HL-60/S4 (cell line): ENCODE measurements around the gene PIAS4.

Experiments used
- in situ Hi-C: fragments of 300-500 bp; cut with MboI; formaldehyde crosslinking; loops from 2 replicates; pipeline ENCODE4 v1.14.3; 2022; ENCODE audit warnings: low sequenced_read_pairs

Gene PIAS4

DNA sequence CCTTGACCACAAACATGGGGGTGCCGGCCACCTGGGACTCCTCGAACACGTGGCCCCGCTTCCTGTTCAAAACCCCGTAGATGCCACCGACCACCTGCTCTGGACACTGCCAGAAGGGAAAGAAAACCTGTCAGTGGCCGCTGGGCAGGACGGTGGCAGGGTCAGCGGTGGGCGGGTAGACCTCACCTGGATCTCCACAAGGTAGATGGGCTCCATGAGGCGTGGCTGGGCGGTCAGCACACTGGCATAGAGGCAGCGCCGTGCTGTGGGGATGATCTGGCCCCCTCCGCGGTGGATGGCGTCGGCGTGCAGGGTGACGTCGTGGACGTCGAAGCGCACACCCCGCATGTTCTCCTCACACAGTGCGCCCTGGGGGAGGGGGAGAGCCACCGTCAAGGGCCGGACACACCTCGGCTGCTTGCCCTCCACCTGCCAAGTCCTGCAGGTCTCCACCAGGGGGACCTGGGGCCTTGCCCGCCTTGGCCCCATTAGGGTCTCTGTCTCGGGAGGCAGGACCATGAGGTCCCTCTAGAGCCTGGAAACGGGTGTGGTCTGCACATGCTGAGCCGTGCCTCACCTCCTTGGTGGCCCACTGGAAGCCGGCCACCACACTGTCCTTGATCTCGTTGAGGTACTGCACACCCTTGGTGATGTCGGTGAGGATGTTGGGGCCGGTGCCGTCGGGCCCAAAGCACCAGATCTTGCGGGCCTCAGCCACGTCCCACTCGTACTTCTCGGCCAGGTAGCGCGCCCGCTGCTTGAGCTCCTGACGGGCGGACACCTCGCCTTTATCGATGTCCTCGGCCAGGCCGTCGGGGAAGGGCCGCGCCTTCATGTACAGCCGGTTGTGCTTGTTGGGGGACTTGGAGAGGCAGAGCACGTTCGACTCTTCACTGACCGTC lies 30.0 kb upstream of the PIAS4 start:
- in situ Hi-C loops = no loop called here

DNA sequence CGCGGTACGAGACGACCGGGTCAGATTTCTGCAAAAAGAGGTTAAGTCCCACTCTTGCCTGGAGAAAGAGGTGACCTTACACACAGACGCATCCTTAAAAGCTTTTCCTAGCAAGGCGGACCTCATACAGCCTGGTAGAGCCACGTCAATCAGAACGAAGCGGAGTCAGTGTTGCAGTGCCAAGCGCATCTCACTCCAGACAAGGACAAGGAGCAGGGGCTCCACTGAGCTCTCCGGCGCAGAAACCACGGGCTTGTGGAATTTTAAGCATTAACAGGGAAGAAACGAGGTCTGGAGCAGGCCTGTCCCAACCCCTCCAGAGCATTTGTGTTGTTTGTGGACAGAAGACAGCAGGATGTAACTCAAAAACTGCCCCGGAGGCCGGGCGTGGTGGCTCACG lies 29.4 kb upstream of the PIAS4 start:
- in situ Hi-C loops = no loop called here

DNA sequence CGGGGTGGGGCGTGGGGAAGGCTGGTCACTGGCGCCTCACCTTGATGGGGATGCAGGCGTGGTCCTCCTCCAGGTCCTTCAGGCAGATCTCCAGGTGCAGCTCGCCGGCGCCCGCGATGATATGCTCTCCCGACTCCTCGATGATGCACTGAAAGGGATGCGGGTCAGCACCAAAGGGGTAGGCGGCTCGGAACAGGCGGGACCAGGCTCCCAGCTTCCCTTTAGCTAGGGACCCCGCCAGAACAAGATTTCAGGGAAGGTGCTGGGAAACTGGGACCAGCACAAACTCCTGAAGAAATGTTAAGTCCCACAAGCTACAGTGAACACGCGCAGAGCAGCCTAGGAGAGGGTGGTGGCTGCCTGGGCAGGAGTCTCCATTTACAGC lies 28.3 kb upstream of the PIAS4 start:
- in situ Hi-C loops = no loop called here

DNA sequence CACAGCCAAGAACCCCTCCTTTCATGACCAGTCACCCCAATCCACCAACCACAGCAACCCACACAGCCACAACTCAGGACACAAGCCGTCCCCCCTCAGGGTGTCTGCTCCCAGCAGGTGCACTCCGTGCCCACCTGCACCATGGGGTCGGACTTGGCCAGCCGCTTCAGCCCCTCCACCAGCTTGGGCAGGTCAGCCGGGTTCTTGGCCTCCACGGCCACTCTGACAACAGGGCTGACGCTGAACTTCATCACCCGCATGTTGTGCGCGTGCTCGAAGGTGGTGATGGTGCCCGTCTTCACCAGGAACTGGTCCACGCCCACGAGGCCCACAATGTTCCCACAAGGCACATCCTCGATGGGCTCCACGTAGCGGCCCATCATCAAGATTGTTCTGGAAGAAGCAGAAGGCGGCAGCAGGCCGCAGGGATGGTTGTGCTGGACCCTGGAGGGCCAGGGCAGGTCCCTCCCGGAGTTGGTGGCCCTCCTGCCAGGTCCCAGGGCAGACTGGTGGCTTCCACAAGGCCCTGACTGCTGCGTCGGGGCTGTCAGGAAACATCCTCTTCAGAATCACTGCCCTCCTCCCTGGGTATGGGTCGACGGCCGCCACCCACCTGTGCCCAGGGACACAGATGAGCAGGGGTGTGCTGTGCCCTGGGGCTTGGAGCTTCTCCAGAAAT lies 27.7 kb upstream of the PIAS4 start:
- in situ Hi-C loops = no loop called here

DNA sequence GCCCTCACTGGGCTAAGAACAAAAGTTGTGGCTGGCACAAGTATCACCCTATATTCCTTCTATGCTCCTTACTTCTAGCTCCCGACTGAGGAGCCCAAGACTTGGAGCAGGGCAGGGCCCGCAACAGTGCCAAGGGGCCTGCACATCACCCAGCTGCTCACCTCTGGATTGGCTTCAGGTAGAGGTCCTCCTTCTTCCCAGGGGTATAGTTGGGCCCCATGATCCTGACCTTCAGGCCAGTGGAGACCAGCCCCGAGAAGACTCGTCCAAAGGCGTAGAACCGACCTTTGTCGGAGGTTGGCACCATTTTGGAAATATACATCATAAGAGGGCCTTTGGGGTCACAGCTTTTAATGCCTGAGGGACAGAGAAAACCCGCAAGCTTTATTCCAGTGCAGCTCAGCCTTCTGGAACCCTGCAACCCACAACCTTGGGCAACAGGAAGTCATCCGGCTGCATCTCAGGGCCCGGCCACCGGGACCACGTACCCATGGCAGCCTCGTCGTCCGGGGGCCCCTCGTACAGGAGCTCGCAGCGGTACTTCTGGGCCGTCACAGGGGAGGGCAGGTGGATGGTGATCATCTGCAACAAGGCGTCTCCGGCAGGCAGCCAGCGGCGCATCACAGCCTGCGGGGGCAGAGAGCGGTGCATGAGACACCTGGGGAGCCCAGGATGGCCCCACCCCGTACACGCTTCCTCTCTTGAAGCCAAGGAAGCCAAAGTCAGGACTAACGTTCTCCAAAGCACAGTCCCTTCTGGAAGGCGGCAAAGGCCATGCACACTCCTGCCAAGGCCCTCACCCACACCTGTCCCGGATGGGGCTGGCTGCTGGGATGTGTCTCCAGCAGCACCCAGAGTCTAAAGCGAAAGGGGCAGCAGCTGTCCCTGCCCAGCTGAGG lies 26.9 kb upstream of the PIAS4 start:
- in situ Hi-C loops = no loop called here

DNA sequence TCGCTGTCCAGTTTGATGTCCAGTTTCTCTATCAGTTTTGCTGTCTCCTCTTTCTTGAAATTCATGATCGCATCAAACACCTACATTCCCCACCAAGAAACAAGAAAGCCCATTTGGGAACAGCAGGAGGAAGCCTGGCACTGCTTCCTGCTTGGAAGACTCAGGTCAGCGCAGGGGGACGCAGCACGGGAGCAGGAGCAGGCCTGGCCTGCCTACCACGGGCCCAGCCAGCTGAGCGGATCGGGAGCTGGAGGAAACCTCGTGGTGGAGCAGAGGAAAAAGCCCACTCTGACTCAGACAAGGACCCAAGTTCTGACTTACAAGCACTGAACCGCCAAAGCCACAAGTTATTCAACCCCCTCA lies 26.2 kb upstream of the PIAS4 start:
- in situ Hi-C loops = no loop called here

DNA sequence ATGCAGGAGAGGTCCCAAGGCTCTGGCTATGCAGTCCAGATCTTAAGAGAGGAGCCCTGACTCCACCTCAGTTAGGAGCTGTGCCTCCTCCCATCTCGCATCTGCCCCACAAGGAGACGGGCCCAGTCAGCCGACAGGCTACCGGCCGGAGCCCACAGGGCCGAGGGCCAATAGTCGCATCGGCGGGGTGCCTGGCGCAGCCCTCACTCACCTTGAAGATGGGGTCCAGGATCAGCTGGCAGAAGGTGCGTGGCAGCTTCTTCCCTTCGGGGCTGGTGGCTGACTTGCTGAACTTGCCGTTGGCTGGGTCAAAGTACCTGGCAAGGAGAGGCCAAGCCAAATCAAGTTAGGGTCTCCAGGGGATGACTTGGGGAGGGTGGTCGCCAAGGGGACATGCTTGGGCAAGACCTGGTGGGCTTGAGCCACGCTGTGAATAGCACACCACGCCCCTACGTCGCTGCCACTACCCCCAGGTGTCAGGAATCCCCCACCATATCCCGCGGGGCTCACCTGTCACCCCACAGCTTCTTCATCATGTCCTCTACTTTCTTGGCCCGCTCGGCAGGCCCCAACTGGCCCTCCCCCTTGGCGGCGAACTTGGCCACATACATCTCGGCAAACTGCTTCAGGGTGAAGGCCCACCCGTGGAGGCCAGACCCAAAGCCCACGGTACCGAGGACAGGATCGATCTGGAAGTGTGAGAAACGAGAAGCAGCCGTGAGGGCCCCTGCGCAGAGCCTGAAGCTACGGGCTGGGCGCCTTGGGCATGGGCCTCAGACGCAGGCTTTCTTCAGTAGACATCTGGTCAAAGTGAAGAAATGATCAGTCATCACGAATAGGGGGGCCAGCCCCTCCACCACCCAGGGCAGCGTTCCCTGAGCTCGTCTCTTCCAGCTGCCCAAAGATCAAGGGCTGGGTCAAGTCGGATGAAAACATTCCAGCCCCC lies 25.5 kb upstream of the PIAS4 start:
- in situ Hi-C loops = no loop called here

DNA sequence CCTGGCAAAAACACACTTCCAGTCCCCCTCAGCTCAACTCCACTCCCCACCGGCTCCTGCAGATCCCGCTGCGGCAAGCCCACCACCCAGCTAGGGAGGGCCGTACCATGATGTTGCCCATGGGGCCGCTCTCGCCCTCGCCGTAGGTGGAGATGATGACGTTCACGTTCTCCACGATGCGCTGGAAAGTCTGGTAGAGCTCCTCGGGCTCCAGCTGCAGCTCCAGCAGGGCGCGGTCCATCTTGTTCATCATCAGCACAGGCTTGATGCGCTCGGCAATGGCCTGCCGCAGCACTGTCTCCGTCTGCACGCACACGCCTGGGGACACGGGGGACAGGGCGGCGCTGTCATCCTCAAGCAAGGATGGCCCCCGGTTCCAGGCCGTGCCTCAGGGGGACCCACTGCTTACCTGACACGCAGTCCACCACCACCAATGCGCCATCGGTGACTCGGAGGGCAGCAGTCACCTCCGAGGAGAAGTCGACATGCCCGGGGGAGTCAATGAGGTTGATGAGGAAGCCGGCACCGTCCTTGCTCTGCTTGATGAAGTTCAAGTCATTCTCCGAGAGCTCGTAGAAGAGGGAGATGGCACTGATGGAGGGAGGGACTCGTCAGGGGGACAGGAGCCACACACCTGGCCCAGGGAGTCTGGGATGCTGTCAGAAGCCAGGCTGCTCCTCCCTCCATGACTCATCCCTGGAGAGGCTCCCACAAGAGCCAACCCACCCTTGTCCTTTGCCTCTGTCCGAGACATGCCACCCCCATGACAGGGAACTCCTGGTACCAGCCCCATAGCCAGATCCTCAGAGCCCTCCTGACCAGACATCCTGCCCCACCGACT lies 24.6 kb upstream of the PIAS4 start:
- in situ Hi-C loops = no loop called here

DNA sequence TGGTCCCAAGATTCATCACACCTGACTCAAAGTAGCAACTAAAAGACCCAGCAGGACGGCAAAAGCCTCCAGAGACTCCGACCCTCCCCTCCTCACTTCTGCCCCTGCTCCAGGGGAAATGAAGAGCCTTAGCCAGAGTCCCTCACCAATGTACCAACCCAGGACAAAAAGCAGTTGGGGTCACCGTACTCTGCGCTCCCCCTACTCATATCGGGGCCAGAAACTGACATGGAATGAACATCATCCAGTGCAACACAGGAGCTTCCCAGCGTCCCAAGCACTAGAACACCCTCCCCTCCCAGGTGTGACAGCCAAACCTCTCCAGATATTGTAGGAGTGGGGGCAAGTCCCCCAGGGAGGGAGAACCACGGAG lies 24.0 kb upstream of the PIAS4 start:
- in situ Hi-C loops = no loop called here

DNA sequence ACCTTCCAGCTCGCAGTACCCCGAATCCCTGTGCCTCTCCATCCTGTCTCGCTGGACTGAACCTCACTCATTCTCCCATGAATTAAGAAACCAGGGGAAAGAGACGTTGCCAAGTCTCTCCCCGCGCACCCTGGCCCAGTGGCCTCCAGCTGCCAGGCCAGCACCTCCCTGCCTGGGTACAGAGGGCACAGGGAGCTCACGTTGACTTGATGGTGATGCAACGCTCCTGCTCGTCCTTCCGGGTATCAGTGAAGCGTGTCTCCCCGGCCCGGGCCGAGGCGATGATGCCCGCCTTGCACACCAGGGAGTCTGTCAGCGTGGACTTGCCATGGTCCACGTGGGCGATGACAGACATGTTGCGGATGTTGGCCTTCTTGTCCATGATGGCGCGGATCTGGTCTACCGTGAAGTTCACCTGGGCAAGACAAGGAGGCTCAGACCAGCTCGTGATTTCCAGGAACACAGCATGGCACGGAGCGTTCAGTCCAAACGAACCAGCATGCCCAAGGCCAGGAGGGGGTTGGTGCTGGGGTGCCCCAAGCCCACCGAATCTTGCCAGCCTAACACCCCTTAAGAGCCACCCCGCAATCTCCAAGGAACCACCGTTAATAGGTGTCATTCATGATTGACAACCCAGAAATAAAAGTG lies 23.5 kb upstream of the PIAS4 start:
- in situ Hi-C loops = no loop called here

DNA sequence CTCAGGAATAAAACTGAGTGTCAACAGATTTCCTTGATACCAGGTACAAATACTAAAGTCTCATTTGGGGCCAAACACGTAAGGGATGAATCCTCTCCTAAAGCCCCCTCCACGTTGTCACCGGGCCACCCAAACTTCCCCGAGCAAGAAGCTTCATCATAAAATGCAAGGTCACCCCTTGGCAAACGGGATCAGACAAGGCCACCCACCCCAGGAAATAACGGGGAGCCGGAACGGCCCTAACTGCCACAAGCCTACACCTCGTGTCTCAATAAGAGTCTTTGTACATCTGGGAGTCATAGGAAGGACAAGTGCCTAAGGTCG lies 23.0 kb upstream of the PIAS4 start:
- in situ Hi-C loops = no loop called here

DNA sequence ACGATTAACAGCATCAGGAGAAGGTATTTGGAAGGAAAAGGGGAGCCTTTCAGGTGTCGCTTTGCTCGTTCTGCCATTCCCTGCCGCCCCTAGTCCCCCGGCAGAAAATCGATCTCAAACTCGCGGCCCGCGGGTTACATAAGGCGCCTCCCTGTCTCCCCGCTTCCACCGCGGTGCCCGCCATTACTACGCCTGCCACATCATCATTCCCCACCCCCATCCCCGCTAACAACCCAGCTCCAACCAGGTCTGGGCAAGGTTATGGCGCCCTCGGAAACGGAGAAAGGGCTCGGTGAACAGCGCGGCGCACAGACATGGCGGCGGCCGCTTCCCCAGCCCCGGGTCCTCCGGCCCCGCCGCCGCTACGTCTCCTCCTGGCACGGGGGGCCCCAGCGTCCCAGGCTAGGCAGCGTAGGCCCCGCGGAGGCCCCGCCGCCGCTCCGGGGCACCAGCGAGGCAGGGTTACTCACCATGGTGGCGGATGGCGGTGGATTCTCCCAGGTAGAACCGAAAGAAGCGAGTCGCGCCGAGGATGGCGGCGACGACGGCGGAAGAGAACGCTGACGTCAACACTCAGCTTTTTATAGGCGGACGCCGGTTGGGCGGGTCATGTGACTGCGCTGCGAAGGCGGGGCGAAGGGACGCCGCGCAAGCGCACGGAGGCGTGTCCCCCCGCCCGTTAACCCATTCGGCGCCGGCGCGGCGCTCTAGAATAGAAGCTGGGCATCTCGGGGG lies 22.5 kb upstream of the PIAS4 start, which contains the start of gene EEF2:
Gene EEF2 (minus strand): TSS at position 556 of the 735 bp plus-strand sequence. CDS start 83 bp downstream, at position 473.
- in situ Hi-C loops = no loop called here

DNA sequence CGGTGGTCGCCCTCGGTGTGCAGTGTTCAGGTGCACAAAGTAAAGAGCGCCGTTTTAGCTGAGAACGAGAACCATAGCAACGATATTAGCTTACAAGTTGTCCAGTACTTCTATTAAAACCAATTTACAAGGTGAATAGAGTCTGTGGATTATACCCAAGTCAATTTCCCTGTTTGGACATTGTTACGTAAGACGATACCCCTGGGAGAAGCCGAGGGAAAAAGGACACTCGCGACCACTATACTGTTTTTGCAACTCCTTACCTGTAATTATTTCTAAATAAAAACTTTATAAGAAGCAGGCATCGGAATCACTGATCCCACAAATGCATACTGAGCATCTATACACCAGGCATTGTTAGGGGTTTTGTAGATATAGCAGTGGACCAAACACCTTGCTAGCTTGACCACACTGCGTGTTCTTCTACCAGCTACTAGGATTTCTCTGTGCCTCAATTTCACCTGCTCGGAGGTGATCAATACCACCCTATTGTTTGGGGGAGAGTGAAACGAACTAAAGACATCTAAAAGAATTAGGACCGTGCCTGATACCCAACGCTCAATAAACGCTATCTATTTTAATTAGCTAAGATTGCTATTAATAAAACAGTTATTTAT lies 21.8 kb upstream of the PIAS4 start:
- in situ Hi-C loops = no loop called here

DNA sequence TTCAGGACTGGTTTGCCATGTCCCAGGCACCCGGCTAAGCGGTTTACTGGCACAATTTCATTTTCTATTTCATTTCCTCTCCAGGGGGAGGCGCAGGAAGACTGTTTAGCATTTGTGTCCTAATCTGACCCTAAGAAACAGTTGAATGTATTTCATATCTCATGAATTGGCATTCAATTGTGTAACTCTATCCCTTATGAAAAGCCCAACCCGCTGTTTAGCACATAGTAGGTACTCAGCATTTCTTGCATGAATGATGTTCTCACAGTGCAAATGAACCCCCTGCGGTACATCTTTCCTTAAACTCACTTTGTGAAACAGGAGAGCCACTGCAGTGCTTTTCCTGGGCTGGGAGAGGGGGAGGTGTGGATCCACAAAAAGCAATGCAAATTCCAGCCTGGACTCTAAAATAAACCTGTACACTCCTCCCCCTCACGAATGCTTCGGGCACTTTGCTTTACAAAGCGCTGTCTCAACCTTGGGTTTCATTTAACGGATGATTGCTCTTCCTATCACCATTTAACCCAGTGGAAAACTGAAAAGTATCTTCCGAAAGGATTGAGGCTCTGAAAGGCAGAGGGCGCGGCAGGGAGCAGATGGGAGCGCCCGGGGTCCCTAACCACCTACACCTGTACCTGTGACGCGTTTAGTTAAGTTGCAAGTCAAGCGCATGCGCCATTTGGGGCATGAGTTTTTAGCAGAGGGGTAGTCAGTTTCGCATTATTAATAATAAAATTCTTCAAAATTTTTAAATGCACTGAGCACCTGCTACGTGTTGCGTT lies 21.1 kb upstream of the PIAS4 start:
- in situ Hi-C loops = no loop called here

DNA sequence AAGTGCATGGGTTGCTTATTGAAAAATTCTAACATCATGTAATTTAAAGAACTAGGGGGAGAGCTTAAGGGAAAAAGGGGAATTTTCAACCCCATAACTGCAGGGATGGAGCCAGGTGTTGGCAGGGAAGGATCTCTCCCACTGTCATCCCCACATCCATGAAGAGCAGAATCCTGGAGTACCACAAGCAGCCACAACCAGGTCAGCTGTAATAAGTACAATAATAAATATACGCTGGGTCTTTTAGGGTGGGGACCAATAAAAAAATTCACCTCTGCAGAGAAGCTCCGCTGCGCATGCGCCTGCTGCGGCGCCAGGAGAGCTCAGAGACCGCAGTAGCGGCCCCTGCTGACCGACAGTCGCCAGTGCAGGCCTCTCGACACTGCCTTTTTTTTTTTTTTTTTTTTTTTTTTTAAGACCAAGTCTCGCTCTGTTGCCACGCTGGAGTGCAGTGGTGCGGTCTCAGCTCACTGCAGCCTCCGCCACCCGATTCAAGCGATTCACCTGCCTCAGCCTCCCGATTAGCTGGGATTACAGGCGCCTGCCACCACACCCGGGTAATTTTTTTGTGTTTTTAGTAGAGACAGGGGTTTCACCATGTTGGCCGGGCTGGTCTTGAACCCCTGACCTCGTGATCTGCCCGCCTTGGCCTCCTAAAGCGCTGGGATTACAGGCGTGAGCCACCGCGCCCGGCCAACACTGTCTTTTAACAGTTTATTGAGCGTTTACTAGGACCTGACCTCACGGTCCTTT lies 19.7 kb upstream of the PIAS4 start:
- in situ Hi-C loops = no loop called here

DNA sequence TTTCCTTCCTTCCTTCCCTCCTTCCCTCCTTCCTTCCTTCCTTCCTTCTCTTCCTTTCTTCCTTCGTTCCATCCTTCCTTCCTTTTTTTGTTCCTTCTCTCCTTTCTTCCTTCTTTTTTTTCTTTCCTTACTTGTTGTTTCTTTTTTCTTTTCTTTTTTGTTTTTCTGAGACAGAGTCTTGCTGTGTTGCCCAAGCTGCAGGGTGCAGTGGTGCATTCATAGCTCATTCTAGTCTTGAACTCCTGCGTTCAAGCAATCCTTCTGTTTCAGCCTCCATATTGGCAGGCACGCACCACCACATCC lies 16.8 kb upstream of the PIAS4 start:
- in situ Hi-C loops = no loop called here

DNA sequence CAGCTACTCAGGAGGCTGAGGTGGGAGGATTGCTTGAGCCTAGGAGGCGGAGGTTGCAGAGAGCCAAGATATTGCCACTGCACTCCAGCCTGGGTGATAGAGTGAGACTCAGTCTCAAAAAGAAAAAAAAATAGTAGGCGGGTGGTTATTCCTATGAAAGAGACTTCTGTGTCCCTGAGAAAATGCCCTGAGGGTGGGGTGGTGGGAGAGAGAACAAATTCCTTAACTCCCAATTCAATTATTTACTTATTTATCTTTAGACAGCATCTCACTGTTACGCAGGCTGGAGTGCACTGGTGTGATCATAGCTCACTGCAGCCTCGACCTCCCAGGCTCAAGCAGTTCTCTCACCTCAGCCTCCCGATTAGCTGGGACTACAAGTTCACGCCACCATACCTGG lies 11.9 kb upstream of the PIAS4 start:
- in situ Hi-C loops = no loop called here
